HepG2 (cell line): ENCODE measurements around the gene UBP1. TPM values are rescaled to one million over a fixed set of nuclear protein-coding genes. Genes with fewer than 3 reads are reported as not detected.

ENCODE experiments used
- GMEB1 ChIP-seq: sonication (generic); formaldehyde crosslinking; IDR thresholded peaks from 2 replicates; pipeline ENCODE4 v1.5.1; 2020; ENCODE audit warnings: missing genetic modification reagents, mild to moderate bottlenecking, borderline replicate concordance
- HNRNPLL ChIP-seq: fragments of 200-400 bp; formaldehyde crosslinking; IDR thresholded peaks from 2 replicates; pipeline ENCODE4 v1.6.1; 2017; ENCODE audit warnings: mild to moderate bottlenecking, low read depth, low read length; ENCODE audit not compliant: poor library complexity, severe bottlenecking
- KDM4B ChIP-seq: sonication (generic); formaldehyde crosslinking; IDR thresholded peaks from 2 replicates; pipeline ENCODE4 v1.4.0; 2020; ENCODE audit warnings: missing genetic modification reagents
- MYPOP ChIP-seq: sonication (generic); formaldehyde crosslinking; IDR thresholded peaks from 2 replicates; pipeline ENCODE4 v1.8.1; 2023; ENCODE audit warnings: mild to moderate bottlenecking, moderate library complexity, missing genetic modification reagents
- NFE2 ChIP-seq: sonication (generic); formaldehyde crosslinking; IDR thresholded peaks from 2 replicates; pipeline ENCODE4 v1.4.0; 2020; ENCODE audit warnings: missing genetic modification reagents
- NFKBIZ ChIP-seq: IDR thresholded peaks from 2 replicates; pipeline ENCODE4 v1.6.1; 2018; ENCODE audit warnings: missing genetic modification reagents, missing compliant biosample characterization
- RFXANK ChIP-seq: IDR thresholded peaks from 2 replicates; pipeline ENCODE4 v1.6.1; 2016
- SALL2 ChIP-seq: sonication (generic); formaldehyde crosslinking; IDR thresholded peaks from 2 replicates; pipeline ENCODE4 v1.8.1; 2023; ENCODE audit warnings: mild to moderate bottlenecking, missing genetic modification reagents, inconsistent platforms
- SRY ChIP-seq: sonication (generic); formaldehyde crosslinking; IDR thresholded peaks from 2 replicates; pipeline ENCODE4 v1.8.0; 2022; ENCODE audit warnings: mild to moderate bottlenecking, missing genetic modification reagents
- TAF1 ChIP-seq: sonication (generic); formaldehyde crosslinking; IDR thresholded peaks from 2 replicates; pipeline ENCODE4 v1.4.0; 2020; ENCODE audit warnings: missing genetic modification reagents
- THRA ChIP-seq: sonication (generic); formaldehyde crosslinking; IDR thresholded peaks from 2 replicates; pipeline ENCODE4 v1.4.0; 2020; ENCODE audit warnings: missing genetic modification reagents, borderline replicate concordance
- ZNF230 ChIP-seq: sonication (generic); formaldehyde crosslinking; IDR thresholded peaks from 2 replicates; pipeline ENCODE4 v1.4.0; 2020; ENCODE audit warnings: mild to moderate bottlenecking, missing genetic modification reagents
- ZNF264 ChIP-seq: sonication (generic); formaldehyde crosslinking; IDR thresholded peaks from 2 replicates; pipeline ENCODE4 v1.4.0; 2020; ENCODE audit warnings: missing genetic modification reagents
- ZNF776 ChIP-seq: sonication (generic); formaldehyde crosslinking; IDR thresholded peaks from 2 replicates; pipeline ENCODE4 v1.4.0; 2020; ENCODE audit warnings: mild to moderate bottlenecking, missing genetic modification reagents
- ZSCAN21 ChIP-seq: sonication (generic); formaldehyde crosslinking; IDR thresholded peaks from 2 replicates; pipeline ENCODE4 v1.8.0; 2022; ENCODE audit warnings: mild to moderate bottlenecking, missing genetic modification reagents, moderate library complexity, borderline replicate concordance
- ZSCAN9 ChIP-seq: IDR thresholded peaks from 2 replicates; pipeline ENCODE4 v1.6.1; 2016; ENCODE audit warnings: borderline replicate concordance
- polyA plus RNA-seq, 8 experiments: library from polyadenylated mRNA; depleted of rRNA in 3 of 8; stranded (reverse) in 7 of 8; unstranded in 1 of 8; fragments of >200 nt; fragmentation: Illumina TruSeq in 4 of 8; extraction: Trizol in 4 of 8; gene quantifications; 2 replicates each; pipeline versions ENCODE4 v1.2.1 to v1.2.3, GENCODE V29; 2011 to 2016; ENCODE audit warnings: low read depth in 4 of 8, missing spikeins in 1 of 8, mixed read lengths in 1 of 8; ENCODE audit not compliant: insufficient read depth in 1 of 8
- total RNA-seq, 5 experiments: library from RNA; depleted of rRNA; stranded (reverse); fragments of >200 nt; fragmentation: Illumina TruSeq; extraction: Trizol; gene quantifications; 2 replicates each; pipeline ENCODE4 v1.2.3, GENCODE V29; 2016; ENCODE audit warnings: low read depth in 1 of 5
- TF ChIP-seq, protein P1 (sequence below): sonication (generic); formaldehyde crosslinking; IDR thresholded peaks from 2 replicates; pipeline ENCODE4 v1.8.0; 2022; ENCODE audit warnings: missing genetic modification reagents, mild to moderate bottlenecking, moderate library complexity, borderline replicate concordance
- TF ChIP-seq, protein P2 (sequence below): sonication (generic); formaldehyde crosslinking; IDR thresholded peaks from 2 replicates; pipeline ENCODE4 v1.4.0; 2020; ENCODE audit warnings: mild to moderate bottlenecking, missing genetic modification reagents, borderline replicate concordance
- TF ChIP-seq, protein P3 (sequence below): sonication (generic); formaldehyde crosslinking; IDR thresholded peaks from 2 replicates; pipeline ENCODE4 v1.4.0; 2020; ENCODE audit warnings: mild to moderate bottlenecking, missing genetic modification reagents

The UBP1 gene
- total and polyA plus RNA-seq, 2 of the 13 experiments (the other 11 are each of a cell fraction or from before 2014, with no cell fraction given) = 48.3 to 79.9 TPM

DNA sequence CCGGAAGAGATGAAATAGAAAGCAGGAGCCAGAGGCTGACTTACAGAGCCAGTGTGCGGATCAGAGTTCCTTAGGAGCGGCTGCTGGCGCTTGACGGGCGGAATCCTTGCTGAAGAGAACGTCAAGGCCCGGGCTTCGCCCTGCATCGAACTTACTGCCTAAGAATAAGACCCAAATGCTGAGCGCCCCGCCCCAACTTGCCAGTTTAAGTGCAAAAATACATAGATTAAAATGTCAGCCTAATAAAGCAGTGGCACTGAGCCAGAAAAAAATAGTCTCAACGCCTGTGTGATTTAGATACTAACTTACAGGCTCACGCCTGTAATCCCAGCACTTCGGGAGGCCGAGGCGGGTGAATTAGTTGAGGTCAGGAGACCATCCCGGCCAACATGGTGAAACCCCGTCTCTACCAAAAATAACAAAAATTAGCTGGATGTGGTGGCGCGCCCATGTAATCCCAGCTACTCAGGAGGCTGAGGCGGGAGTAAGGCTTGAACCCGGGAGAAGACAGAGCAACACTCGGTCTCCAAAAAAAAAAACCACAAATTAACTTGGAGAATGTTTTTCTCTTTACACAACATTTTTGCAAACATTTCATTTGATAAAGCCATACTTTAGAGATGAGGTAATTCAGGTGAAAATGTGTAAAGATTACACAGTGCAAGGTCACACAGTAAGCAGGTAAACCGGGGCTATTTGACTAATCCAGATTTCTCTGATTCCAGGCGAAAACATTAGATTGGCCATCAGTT, 1.2 kb upstream of the UBP1 start (continued):
- TF ChIP-seq, protein P1, sequence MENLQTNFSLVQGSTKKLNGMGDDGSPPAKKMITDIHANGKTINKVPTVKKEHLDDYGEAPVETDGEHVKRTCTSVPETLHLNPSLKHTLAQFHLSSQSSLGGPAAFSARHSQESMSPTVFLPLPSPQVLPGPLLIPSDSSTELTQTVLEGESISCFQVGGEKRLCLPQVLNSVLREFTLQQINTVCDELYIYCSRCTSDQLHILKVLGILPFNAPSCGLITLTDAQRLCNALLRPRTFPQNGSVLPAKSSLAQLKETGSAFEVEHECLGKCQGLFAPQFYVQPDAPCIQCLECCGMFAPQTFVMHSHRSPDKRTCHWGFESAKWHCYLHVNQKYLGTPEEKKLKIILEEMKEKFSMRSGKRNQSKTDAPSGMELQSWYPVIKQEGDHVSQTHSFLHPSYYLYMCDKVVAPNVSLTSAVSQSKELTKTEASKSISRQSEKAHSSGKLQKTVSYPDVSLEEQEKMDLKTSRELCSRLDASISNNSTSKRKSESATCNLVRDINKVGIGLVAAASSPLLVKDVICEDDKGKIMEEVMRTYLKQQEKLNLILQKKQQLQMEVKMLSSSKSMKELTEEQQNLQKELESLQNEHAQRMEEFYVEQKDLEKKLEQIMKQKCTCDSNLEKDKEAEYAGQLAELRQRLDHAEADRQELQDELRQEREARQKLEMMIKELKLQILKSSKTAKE (CRISPR knock-in tag) = no peak
- TF ChIP-seq ZNF264 (0 out of 2 replicates have a peak, but pooled peaks have one; percentile 13), ZSCAN9 (CRISPR knock-in tag) (no peak), SRY (CRISPR knock-in tag) (peak; percentile 24; the same call in 1 of the 2 replicates), ZSCAN21 (CRISPR knock-in tag) (no peak), NFE2 (CRISPR knock-in tag) (no peak), HNRNPLL (no peak), RFXANK (CRISPR knock-in tag) (no peak), KDM4B (CRISPR knock-in tag) (no peak), ZNF230 (CRISPR knock-in tag) (no peak), SALL2 (no peak), TAF1 (CRISPR knock-in tag) (no peak), NFKBIZ (no peak), MYPOP (CRISPR knock-in tag) (peak; percentile 44; the same call in 1 of the 2 replicates), GMEB1 (CRISPR knock-in tag) (no peak), ZNF776 (CRISPR knock-in tag) (no peak), THRA (CRISPR knock-in tag) (no peak)
- TF ChIP-seq, protein P2, sequence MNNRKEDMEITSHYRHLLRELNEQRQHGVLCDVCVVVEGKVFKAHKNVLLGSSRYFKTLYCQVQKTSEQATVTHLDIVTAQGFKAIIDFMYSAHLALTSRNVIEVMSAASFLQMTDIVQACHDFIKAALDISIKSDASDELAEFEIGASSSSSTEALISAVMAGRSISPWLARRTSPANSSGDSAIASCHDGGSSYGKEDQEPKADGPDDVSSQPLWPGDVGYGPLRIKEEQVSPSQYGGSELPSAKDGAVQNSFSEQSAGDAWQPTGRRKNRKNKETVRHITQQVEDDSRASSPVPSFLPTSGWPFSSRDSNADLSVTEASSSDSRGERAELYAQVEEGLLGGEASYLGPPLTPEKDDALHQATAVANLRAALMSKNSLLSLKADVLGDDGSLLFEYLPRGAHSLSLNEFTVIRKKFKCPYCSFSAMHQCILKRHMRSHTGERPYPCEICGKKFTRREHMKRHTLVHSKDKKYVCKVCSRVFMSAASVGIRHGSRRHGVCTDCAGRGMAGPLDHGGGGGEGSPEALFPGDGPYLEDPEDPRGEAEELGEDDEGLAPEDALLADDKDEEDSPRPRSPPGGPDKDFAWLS (CRISPR knock-in tag) = no peak
- TF ChIP-seq, protein P3, sequence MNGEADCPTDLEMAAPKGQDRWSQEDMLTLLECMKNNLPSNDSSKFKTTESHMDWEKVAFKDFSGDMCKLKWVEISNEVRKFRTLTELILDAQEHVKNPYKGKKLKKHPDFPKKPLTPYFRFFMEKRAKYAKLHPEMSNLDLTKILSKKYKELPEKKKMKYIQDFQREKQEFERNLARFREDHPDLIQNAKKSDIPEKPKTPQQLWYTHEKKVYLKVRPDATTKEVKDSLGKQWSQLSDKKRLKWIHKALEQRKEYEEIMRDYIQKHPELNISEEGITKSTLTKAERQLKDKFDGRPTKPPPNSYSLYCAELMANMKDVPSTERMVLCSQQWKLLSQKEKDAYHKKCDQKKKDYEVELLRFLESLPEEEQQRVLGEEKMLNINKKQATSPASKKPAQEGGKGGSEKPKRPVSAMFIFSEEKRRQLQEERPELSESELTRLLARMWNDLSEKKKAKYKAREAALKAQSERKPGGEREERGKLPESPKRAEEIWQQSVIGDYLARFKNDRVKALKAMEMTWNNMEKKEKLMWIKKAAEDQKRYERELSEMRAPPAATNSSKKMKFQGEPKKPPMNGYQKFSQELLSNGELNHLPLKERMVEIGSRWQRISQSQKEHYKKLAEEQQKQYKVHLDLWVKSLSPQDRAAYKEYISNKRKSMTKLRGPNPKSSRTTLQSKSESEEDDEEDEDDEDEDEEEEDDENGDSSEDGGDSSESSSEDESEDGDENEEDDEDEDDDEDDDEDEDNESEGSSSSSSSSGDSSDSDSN (CRISPR knock-in tag) = peak; percentile 49
